ENCODE measurements around the gene CLNK. TPM values are rescaled to one million over a fixed set of nuclear protein-coding genes. Genes with fewer than 3 reads are reported as not detected.

CLNK gene
- total RNA-seq, 1 experiment from 2014 or later, result not detected

GRCh38 chr4:10728016-10728415 lies 43.4 kb upstream of the CLNK start:
- no peak overlapping the region for H3K9ac ChIP-seq (ENCODE audit: low read length)
- intact Hi-C loops (cut with micrococcal nuclease), result no loop called here
- DNase-seq (ENCODE audit: low read depth, low spot score), result no peak
- no peak for ATAC-seq
- CTCF ChIA-PET, result no interaction called here
- no peaks in the 10 kb centered on the region for H3K9me3 ChIP-seq (ENCODE audit: control insufficient read depth in 1 of 2, insufficient read depth in 1 of 2, low read depth in 1 of 2, low read length in 2 of 2)
- no TSS peak for BruUV-seq (replicated peaks)
- no peak for TF ChIP-seq SIN3A (IDR thresholded peaks at IDR 0.05; ENCODE audit: low read depth)
- no peak for TF ChIP-seq POLR2AphosphoS5 (IDR thresholded peaks at IDR 0.05; ENCODE audit: low read depth, low read length)
- TF ChIP-seq ATF3 (IDR thresholded peaks at IDR 0.05), result no peak
- no peak for TF ChIP-seq JUND (IDR thresholded peaks at IDR 0.05)
- no peak for TF ChIP-seq EGR1 (IDR thresholded peaks at IDR 0.05; ENCODE audit: low read depth)
- no peak for TF ChIP-seq ZBTB33 (IDR thresholded peaks at IDR 0.05; ENCODE audit: extremely low read depth, insufficient replicate concordance, low read length)
- no peak for TF ChIP-seq CTCF (IDR thresholded peaks at IDR 0.05 in 2 of 3, conservative IDR thresholded peaks at IDR 0.05 in 1 of 3; ENCODE audit: borderline replicate concordance in 1 of 3, insufficient read depth in 1 of 3, low read depth in 2 of 3, low read length in 2 of 3)
- TF ChIP-seq FOSL1 (IDR thresholded peaks at IDR 0.05; ENCODE audit: low read depth), result no peak
- no peak for TF ChIP-seq EZH2 (IDR thresholded peaks at IDR 0.05)
- no peak for TF ChIP-seq TCF7L2 (IDR thresholded peaks at IDR 0.05; ENCODE audit: borderline replicate concordance, extremely low read depth, insufficient read depth, insufficient read length)
- no peak for TF ChIP-seq MAX (IDR thresholded peaks at IDR 0.05)
- TF ChIP-seq REST (IDR thresholded peaks at IDR 0.05; ENCODE audit: low read depth), result no peak
- TF ChIP-seq CEBPB (IDR thresholded peaks at IDR 0.05; ENCODE audit: low read depth), result no peak
- TF ChIP-seq RAD21 (IDR thresholded peaks at IDR 0.05; ENCODE audit: low read depth), result no peak
- no peak for TF ChIP-seq EZH2phosphoT487 (IDR thresholded peaks at IDR 0.05; ENCODE audit: borderline replicate concordance)
- no peak for TF ChIP-seq ELF1 (IDR thresholded peaks at IDR 0.05; ENCODE audit: borderline replicate concordance, low read depth)
- no peak for TF ChIP-seq YY1 (IDR thresholded peaks at IDR 0.05; ENCODE audit: extremely low read depth, insufficient replicate concordance, low read depth, low read length)
- H4K20me1 ChIP-seq (ENCODE audit: insufficient read depth), result no peaks in the 10 kb centered on the region
- H3K79me2 ChIP-seq (ENCODE audit: insufficient read depth, low read length), result no peaks in the 10 kb centered on the region
- no peaks in the 10 kb centered on the region for H3K9me2 ChIP-seq (ENCODE audit: insufficient read depth)
- RAD21 ChIA-PET (ENCODE audit: low non-redundant PET in 1 of 2, low total read pairs in 2 of 2, uncharacterized antibody in 2 of 2, unreplicated experiment in 2 of 2), result no interaction called here
- H3K4me2 ChIP-seq (ENCODE audit: low read length), result no peak overlapping the region
- H3K4me3 ChIP-seq (replicated peaks in 1 of 2; ENCODE audit: low read depth in 1 of 2, low read length in 2 of 2), result no peak overlapping the region
- no peaks in the 10 kb centered on the region for H3K27me3 ChIP-seq (ENCODE audit: insufficient read depth, low read length)
- no peaks in the 10 kb centered on the region for H3K36me3 ChIP-seq (ENCODE audit: control insufficient read depth in 1 of 2, insufficient read depth in 2 of 2, low read length in 2 of 2)
- H3K27ac ChIP-seq (ENCODE audit: low read depth, low read length), result no peak overlapping the region
- POLR2A ChIA-PET, result no interaction called here
- peaks cover 0 to 3% of the 10 kb centered on the region in 2 experiments; a peak in 1 of 4 replicates for H3K4me1 ChIP-seq (ENCODE audit: control insufficient read depth in 1 of 2, insufficient read depth in 2 of 2, low read length in 2 of 2)
- H2AFZ ChIP-seq (ENCODE audit: low read depth, low read length, poor library complexity, severe bottlenecking), result no peak overlapping the region

Measured in HCT116 (cell line).